Measurements from ENCODE around the gene NPC1.

- TF ChIP-seq CTCF (IDR thresholded peaks at IDR 0.05; ENCODE audit: insufficient read depth, low read depth, low read length): no peak
- no peak for TF ChIP-seq EZH2 (IDR thresholded peaks at IDR 0.05; ENCODE audit: insufficient read depth, low read length)
These were observed 45.0 kb upstream of the NPC1 start for GRCh38 chr18:23631312-23631711.

Data from astrocyte (in vitro differentiated cells and primary cell).